ENCODE measurements around the gene POC1A. TPM values are rescaled to one million over a fixed set of nuclear protein-coding genes. Genes with fewer than 3 reads are reported as not detected.

POC1A gene
- total RNA-seq, 1 experiment from 2014 or later: 25.7 TPM

GRCh38 chr3:52077925-52078324, 76.3 kb downstream of the POC1A start:
- CTCF ChIA-PET: interaction anchor here (0.8 kb wide), 1 partner anchor 16 kb away, joined by 4 read pairs; no protein-coding TSS in a partner anchor

GRCh38 chr3:52076896-52077780, 77.1 kb downstream of the POC1A start:
- in situ Hi-C loops (cut with HindIII; ENCODE audit: low pct_unique_long_range_greater_than_20kb, low sequenced_read_pairs): no loop called here
- ATAC-seq (no peak), DNase-seq (ENCODE audit: low read depth, low spot score) (no peak)
- no peak overlapping the region for H3K4me3 ChIP-seq (ENCODE audit: low read depth in 2 of 2, low read length in 2 of 2)
- ChIA-PET CTCF (interaction anchor here (0.8 kb wide), 1 partner anchor 15 kb away, joined by 4 read pairs; no protein-coding TSS in a partner anchor), POLR2A (no interaction called here)
- intact Hi-C loops (cut with micrococcal nuclease; ENCODE audit: unreplicated experiment): no loop called here
- no peak overlapping the region for H3K27ac ChIP-seq (ENCODE audit: low read length)
- no TSS peak for BruUV-seq (replicated peaks)
- H3K4me1 ChIP-seq (ENCODE audit: control insufficient read depth, insufficient read depth, low read length): no peaks in the 10 kb centered on the region
- no peaks in the 10 kb centered on the region for H3K9me3 ChIP-seq (ENCODE audit: control insufficient read depth, insufficient read depth, low read depth, low read length)
- H3K36me3 ChIP-seq (ENCODE audit: control insufficient read depth, insufficient read depth, low read length): no peaks in the 10 kb centered on the region
- H3K27me3 ChIP-seq (ENCODE audit: control insufficient read depth, insufficient read depth, low read length): no peaks in the 10 kb centered on the region
- TF ChIP-seq SIN3A (IDR thresholded peaks at IDR 0.05; ENCODE audit: borderline replicate concordance, insufficient read depth, low read depth, low read length) (no peak), REST (IDR thresholded peaks at IDR 0.05; ENCODE audit: insufficient read depth in 1 of 2, low read depth in 2 of 2, low read length in 1 of 2) (no peak), TCF7L2 (IDR thresholded peaks at IDR 0.05; ENCODE audit: low read depth, low read length) (no peak), POLR2AphosphoS5 (IDR thresholded peaks at IDR 0.05; ENCODE audit: low read depth, low read length) (no peak)

More at GRCh38 chr3:52077925-52078324, 76.3 kb downstream of the POC1A start:
- in situ Hi-C loops (cut with HindIII; ENCODE audit: low pct_unique_long_range_greater_than_20kb, low sequenced_read_pairs): no loop called here
- H3K36me3 ChIP-seq (ENCODE audit: control insufficient read depth, insufficient read depth, low read length): no peaks in the 10 kb centered on the region
- no peaks in the 10 kb centered on the region for H3K4me1 ChIP-seq (ENCODE audit: control insufficient read depth, insufficient read depth, low read length)
- no peak overlapping the region for H3K4me3 ChIP-seq (ENCODE audit: low read depth in 2 of 2, low read length in 2 of 2)
- TF ChIP-seq POLR2AphosphoS5 (IDR thresholded peaks at IDR 0.05; ENCODE audit: low read depth, low read length): no peak
- no peak for TF ChIP-seq REST (IDR thresholded peaks at IDR 0.05; ENCODE audit: insufficient read depth in 1 of 2, low read depth in 2 of 2, low read length in 1 of 2)
- TF ChIP-seq CTCF (IDR thresholded peaks at IDR 0.05): no peak
- TF ChIP-seq SIN3A (IDR thresholded peaks at IDR 0.05; ENCODE audit: borderline replicate concordance, insufficient read depth, low read depth, low read length): no peak
- TF ChIP-seq TCF7L2 (IDR thresholded peaks at IDR 0.05; ENCODE audit: low read depth, low read length): no peak
- H3K27me3 ChIP-seq (ENCODE audit: control insufficient read depth, insufficient read depth, low read length): no peaks in the 10 kb centered on the region
- ATAC-seq (no peak), DNase-seq (ENCODE audit: low read depth, low spot score) (no peak)
- BruUV-seq (replicated peaks): no TSS peak
- POLR2A ChIA-PET: no interaction called here
- no peaks in the 10 kb centered on the region for H3K9me3 ChIP-seq (ENCODE audit: control insufficient read depth, insufficient read depth, low read depth, low read length)
- intact Hi-C loops (cut with micrococcal nuclease; ENCODE audit: unreplicated experiment): no loop called here
- no peak overlapping the region for H3K27ac ChIP-seq (ENCODE audit: low read length)

All from Panc1 (cell line).